Measurements from ENCODE around the gene PAWR. TPM values are rescaled to one million over a fixed set of nuclear protein-coding genes. Genes with fewer than 3 reads are reported as not detected.

PAWR gene
- total and polyA plus RNA-seq, 2 of the 13 experiments (the other 11 are each of a cell fraction or from before 2014, with no cell fraction given): 29.1 to 36.1 TPM

GRCh38 chr12:79678306-79678705 lies 12.5 kb downstream of the PAWR start:
- TF ChIP-seq ZNF773 (CRISPR knock-in tag; IDR thresholded peaks at IDR 0.05; ENCODE audit: borderline replicate concordance) (no peak), ATAD3A (CRISPR knock-in tag; IDR thresholded peaks at IDR 0.05) (no peak), SP140L (CRISPR knock-in tag; IDR thresholded peaks at IDR 0.05; ENCODE audit: borderline replicate concordance) (no peak), PRPF4 (IDR thresholded peaks at IDR 0.05; ENCODE audit: low read depth, low read length, poor library complexity, severe bottlenecking) (no peak), SMARCC2 (IDR thresholded peaks at IDR 0.05) (no peak), RFX5 (IDR thresholded peaks at IDR 0.05; ENCODE audit: low read depth, low read length) (no peak), ZNF343 (CRISPR knock-in tag; IDR thresholded peaks at IDR 0.05) (no peak), ZBTB25 (CRISPR knock-in tag; IDR thresholded peaks at IDR 0.05) (no peak), SMARCE1 (IDR thresholded peaks at IDR 0.05; ENCODE audit: borderline replicate concordance) (no peak), ZNF501 (CRISPR knock-in tag; IDR thresholded peaks at IDR 0.05) (no peak), LBX2 (CRISPR knock-in tag; IDR thresholded peaks at IDR 0.05; ENCODE audit: borderline replicate concordance) (no peak)
- no peak overlapping the region for H3K4me2 ChIP-seq (ENCODE audit: low read depth, low read length)
- no TSS peak for BruUV-seq (replicated peaks)
- in situ Hi-C loops (cut with HindIII; ENCODE audit: extremely low pct_ligation_motif_present, low pct_unique_long_range_greater_than_20kb) (loop anchor here (25.0 kb wide), 1 partner anchor 116 kb away; no protein-coding TSS in a partner anchor), intact Hi-C loops (cut with micrococcal nuclease; ENCODE audit: unreplicated experiment) (no loop called here)
- no peak overlapping the region for H3K9ac ChIP-seq (ENCODE audit: insufficient read depth, low read depth, low read length)
- no peak overlapping the region for H3K27ac ChIP-seq (ENCODE audit: extremely low read length, insufficient read depth, low read length)
- no peak overlapping the region for H3K4me3 ChIP-seq (replicated peaks in 1 of 3; ENCODE audit: insufficient read depth in 1 of 3, low read depth in 2 of 3, low read length in 3 of 3)
- H2AFZ ChIP-seq (ENCODE audit: low read length): no peak overlapping the region
- peaks cover 1 to 18% of the 10 kb centered on the region in 2 experiments; a peak in 3 of 5 replicates for H3K36me3 ChIP-seq (replicated peaks in 1 of 2; ENCODE audit: control insufficient read depth in 1 of 2, insufficient read depth in 2 of 2, low read length in 2 of 2)
- H3K79me2 ChIP-seq (ENCODE audit: insufficient read depth, low read length): peaks cover 100% of the 10 kb centered on the region
- POLR2A ChIA-PET: no interaction called here
- no peaks in the 10 kb centered on the region for H3K27me3 ChIP-seq (ENCODE audit: control insufficient read depth in 1 of 2, insufficient read depth in 2 of 2, low read length in 2 of 2)
- FAIRE-seq (no peak), DNase-seq (ENCODE audit: low spot score) (no peak), ATAC-seq (no peak)
- peaks cover 53% of the 10 kb centered on the region for H3K4me1 ChIP-seq (ENCODE audit: insufficient read depth, low read length)
- H3K9me3 ChIP-seq (ENCODE audit: low read length): no peaks in the 10 kb centered on the region
- peaks cover 97% of the 10 kb centered on the region for H4K20me1 ChIP-seq (ENCODE audit: insufficient read depth, low read length)
- CTCF ChIA-PET (ENCODE audit: low intra/inter-chr PET ratio, low total read pairs): no interaction called here
